Pulmonary artery endothelial cell (primary cell): ENCODE measurements around the gene SESTD1. TPM values are rescaled to one million over a fixed set of nuclear protein-coding genes. Genes with fewer than 3 reads are reported as not detected.
"Not testable (repeated sequence)": the region's sequence is repeated elsewhere in the genome, so short reads cannot be mapped to it uniquely, and the experiment has no call there.

ENCODE experiments used
- DNase-seq: peaks from one replicate; pipeline ENCODE4 v3.0.0-alpha.2; 2011; ENCODE audit warnings: low read depth, low spot score
- total RNA-seq: library from RNA; depleted of rRNA; stranded (reverse); fragments of >200 nt; gene quantifications from 2 replicates; pipeline ENCODE4 v1.2.3, GENCODE V29; 2014

SESTD1 gene
- total RNA-seq, 1 donor from 2014 or later: 39.4 TPM

DNA sequence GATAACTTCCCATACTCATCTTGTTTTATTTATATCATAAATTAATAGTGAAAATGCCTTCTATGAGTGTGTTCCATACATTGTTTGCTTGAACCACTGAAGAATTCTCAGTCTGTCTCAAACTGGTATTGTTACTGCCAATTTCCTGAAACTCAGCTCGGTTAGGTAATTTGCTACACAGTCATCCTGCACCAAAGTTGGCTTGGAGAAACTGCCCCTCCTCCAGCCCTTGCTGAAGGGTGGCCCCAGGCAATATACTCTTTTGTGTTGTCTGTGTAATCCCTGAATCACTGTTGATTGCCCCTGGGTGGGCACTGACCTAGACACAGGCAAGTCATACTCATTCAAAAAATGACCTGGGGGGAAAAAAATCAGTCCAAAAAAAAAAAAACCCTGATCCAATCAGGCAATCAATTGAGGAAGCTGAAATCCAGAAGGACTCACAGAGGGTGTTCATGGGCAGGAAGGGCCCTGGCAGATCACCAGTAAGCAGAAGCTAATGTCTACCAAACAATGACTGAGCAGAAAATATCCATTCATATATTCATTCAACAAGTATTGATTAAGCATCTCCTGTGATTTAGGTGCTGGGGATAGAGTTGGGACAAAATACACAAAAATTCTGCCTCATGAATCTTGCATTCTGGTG is 3.8 kb upstream of the SESTD1 start:
- DNase-seq: peak; percentile 27

DNA sequence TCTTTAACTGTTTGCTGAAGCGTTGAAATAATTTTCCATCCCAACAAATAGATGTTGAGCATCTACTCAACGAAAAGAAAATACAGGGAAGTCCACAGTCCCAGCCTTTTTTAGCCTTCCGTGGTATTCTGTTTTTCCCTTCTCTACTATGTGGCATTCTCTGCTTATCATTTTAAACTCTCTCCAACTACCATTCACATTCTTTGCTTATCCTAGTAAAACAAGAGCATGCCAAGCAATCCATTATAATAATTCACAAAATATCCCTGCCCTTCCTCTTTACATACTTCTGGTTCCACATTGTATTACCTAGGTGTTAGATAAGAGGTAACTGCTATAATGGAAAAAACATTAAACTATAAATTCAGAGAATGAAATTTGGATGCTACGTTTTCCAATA is 1.6 kb upstream of the SESTD1 start:
- no peak for DNase-seq

DNA sequence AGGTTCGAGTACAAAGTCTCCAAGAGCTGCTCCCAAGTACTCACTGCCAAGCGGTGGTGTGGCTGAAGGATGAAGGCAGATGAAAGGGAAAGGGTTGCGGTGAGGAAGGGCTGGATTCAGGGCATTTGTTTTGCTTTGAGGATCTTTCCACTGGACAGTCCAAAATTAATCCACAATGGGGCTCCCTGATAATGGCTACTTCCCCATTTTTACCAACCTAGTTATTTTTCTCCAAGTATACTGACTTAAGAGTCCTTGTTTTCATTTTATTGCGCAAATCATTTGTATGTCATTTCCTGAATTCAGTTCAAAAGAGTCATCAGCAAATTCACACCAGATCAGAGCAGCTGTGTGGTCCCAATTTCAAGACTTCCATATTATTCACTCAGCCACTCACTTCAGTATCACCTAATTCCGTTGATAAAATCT is 464 bp upstream of the SESTD1 start:
- DNase-seq: no peak

DNA sequence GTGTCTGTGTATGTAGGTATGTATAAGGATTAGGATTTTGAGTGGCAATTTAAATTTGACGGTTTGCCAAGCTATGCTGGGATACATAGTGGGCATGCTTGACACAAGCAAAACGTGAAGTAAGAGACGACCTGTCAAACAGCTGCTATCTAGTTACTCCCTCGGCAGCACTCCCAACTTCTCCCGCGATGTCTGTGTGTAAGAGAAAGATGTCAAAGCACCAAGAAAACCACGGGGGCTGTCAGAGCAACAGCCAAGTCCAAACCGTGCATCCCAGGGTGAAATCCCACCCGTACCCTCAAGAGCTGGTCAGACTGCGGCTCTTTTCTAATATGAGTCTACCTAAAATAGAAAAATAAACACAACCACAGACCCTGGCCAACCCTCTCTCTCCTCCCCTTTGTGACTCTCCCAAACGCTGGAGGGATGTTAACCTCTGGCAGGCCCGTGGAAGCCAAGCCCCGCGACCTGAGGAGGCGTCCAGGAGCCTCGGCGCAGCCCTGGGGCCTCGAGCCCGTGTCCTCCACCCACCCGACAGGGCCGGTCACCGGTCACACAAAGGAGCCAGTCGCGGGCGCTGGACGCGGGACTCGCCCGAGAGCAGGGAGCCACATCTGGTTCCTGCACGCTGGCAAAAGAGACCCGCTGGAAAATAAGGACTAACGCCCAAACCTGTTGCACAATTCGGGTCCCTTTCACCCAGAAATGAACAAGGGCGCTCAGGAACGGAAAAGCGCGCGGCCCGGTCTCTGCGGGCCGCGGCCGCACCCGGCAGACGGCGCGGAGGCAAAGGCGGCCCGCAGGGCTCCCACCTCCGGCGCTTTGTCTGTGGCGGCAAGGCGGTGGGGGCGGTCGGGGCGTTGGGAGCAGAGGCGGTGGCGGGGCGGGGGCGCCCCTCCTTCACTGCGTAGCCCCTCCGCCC is 925 bp downstream of the SESTD1 start:
- no peak for DNase-seq

DNA sequence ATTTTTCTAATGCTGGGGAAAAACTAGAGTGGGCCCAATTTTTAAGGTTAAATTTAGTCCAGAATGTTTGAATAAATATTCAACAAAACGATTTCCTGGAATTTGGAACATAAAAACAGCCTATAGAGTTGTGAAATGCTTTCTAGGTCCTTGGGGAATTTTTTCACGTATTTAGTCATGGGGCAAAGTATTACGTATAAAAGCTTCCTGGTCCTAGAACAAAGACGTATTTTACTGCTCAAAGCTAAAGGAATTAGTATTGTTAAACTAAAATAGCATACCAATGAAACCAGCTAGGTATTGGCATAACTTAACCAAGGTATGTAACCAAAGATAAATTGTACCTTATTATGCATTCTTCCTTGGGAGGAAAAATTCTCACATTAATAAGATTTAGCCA is 1.6 kb downstream of the SESTD1 start:
- no peak for DNase-seq

DNA sequence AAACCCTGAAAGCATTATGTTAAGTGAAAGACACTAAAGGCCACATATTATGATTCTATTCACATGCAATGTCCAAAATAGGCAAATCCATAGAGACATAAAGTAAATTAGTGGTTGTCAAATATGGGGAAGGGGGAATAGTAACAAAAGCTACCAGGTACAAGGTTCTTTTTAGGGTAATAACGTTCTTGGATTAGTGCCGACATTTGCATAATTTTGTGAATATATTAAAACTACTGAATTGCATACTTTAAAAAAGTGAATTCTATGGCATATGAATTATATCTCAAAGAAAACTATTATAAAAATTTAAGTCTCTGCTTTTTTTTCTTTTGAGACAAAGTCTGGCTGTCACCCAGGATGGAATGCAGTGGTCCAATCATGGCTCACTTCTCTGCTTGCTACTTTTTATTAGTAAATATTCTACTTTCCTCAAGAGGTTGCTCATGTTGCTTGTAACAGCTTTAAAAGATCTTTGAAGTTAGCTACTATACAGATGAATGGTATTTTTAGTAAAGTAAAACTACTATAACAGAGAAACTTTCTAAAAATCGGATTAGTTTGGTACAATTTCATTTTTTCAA is 2.5 kb downstream of the SESTD1 start:
- DNase-seq: no peak

DNA sequence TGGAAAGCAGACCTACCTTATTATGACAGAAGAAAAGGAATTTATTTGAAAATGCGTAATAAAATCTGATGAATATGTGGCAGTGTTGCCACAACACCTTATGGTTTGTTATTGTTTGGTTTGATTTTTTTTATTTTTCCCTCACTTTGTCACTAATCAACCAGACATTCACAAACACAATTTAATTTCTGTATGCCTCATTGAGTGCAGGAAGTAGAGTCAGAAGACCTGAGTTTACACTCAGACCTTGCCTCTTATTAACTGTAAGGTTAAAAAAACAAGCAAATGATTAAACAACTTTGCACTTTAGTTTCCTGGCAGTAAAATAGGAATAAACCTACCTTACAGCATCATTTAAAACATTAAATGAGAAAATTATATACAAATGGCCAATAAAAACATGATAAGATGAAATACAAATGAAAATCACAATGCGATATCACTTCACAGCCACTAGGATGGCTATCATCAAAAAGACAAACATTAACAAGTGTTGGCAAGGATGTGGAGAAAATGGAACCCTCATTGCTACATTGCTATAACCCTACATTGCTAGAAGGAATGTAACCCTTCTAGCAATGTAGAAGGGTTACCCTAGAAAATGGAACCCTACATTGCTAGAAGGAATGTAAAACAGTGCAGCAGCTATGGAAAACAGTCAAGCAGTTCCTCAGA is 3.3 kb downstream of the SESTD1 start:
- no peak for DNase-seq

DNA sequence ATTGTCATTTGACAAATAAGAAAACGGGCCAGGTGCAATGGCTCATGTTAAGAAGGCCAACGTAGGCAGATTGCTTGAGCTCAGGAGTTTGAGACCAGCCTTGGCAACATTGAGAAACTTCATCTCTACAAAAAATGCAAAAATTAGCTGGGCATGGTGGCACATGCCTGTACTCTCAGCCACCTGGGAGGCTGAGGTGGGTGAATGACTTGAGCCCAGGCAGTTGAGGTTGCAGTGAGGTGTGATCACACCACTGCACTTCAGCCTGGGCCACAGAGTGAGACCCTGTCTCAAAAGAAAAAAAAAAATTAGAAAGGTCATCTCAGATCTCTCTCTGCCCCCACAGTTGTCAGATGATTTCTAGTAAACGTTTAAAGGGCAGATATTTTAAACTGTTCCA is 4.4 kb downstream of the SESTD1 start:
- DNase-seq: no peak

DNA sequence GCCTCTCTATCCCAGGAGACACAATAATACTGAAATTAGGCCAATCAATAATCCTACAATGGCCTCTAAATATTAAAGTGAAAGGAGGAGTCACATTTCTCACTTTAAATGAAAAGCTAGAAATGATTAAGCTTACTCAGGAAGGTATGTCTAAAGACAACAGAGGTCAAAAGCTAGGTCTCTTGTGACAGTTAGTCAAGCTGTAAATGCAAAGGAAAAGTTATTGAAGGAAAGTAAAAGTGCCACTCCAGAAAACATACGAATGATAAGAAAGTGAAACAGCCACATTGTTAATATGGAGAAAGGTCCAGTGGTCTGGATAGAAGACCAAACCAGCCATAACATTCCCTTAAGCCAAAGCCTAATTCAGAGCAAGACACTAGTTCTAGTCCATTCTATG is 9.5 kb downstream of the SESTD1 start:
- no peak for DNase-seq

DNA sequence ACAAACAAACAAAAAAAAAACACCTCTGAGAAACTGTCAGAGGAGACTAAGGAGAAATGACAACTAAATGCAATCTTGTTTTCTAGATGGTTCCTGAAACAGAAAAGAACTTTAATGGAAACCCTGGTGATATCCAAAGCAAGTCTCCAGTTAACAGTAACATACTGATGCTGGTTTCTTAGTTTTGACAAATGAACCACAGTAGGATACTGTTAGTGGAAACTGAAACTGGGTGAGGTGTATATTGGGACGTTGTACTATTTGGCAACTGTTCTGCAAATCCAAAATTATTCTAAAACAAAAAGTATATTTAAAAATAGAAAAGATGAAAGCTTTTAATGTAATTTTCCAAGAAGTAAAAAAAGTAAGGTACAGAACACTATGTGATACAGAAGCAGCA is 11.4 kb downstream of the SESTD1 start:
- no peak for DNase-seq

DNA sequence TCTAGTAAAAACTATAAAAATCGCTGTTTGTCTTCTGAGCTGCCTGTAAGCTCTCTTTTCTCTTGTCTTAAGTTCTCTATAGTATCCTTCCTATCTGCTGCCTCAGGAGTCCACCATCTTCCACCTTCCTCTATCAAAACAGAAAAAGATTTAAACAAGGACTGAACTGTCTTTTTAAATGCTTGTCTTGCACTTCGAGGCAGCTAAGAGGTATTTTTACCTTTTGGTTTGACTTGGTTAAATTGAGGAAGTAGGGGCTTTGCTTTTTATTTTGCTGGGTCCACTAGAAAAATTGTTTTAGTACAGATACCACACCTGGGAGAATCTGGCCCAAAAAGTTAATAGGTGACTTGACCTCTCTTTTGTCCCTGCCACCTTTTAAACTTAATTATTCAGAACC is 12.2 kb downstream of the SESTD1 start:
- DNase-seq: no peak

DNA sequence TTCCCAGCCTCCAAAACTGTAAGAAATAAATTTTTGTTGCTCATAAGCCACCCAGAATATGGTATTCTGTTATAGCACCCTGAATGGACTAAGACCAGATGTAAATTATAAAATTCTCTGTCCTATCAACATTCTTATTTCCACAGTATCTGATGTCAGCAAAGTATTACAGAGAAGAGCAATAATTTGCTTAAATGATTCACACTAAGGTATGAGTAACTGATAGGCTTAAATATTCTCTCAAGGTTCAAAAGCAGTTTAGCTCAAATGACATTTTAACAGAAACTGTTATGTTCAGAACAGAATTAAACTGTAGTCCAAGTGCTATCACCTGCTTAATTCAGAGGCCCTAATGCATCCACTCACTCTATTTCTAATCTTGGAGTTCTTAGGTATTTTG is 12.8 kb downstream of the SESTD1 start:
- no peak for DNase-seq

DNA sequence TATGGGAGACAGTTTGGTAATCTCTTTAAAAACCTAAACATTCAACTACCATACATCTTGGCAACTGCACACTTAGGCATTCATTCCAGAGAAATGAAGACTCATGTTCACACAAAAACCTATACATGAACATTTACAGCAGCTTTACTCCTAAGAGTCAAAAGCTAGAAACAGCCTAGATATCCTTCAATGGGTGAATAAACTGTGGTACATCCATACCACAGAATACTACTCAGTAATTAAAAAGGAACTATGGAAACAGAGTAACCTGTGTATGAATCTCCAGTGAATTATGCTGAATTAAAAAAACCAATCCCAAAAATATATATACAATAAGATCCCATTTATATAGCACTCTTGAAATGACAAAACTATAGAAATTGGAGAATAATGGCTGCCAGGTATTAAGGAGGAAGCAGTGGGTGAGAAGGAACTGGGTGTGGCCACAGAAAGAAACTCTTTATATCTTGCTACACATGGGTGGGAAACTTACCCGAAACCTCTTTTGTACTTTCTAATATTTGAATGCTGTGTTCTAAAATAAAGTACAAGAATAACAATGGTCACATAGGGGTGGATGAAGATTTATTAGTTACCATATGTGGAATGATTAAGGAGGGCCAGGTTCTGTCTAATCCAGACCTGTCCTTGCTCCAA is 13.7 kb downstream of the SESTD1 start:
- DNase-seq: no peak

DNA sequence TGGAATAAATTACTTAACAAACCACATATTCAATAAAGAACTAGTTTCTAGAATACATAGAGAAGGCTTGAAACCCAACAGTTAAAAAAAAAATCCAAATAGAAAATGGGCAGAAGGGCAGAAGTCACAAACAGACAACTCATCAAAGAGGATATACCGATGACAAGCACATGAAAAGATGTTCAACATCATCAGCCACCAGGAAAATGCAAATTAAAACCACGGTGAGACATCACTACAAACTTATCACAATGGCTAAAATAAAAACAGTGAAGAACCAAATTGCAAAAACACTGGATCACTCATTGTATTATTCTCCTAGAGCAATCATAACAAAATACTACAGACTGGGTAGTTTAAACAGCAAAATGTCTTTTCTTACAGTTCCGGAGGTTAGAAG is 14.5 kb downstream of the SESTD1 start:
- no peak for DNase-seq

DNA sequence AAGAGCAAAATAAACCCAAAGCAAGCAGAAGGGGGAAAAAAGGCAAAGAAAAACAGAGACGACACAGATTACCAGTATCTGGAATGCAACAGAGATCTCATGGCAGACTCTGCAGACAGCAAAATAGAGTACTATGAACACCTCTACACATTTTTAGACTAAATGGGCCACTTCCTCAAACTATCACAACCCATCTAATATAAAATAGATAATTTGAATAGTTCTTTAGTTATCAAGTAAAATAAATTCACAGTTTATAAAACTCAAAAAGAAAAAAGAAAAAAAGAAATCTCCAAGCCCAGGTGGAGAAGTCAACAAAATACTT is 16.6 kb downstream of the SESTD1 start:
- DNase-seq: no peak

DNA sequence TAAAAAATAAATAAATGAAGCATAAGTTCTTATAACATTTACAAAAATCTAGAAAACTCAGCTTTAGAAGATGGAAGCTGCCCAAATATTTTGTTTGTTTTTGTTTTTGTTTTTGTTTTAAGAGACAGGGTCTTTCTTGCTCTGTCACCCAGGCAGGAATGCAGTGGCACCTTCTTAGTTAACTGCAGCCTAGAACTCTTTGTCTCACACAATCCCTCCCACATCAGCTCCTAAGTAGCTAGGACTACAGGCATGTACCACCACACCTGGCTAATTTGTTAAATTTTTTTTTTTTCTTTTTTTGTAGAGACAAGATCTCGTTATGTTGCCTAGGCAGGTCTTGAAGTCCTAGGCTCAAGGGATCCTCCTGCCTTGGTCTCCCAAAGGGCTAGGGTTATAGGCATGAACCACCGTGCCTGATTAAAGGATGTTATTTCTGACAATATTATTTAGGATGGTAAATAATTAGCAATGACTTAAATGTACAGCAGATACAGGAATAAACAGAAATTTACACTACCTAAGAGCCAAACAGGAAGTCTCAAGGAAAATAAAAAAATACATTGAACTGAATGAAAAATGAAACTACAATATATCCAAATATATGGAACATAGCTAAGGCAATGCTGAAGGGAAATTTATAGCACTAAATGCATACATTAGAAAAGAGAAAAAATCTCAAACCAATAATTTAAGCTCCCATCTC is 17.2 kb downstream of the SESTD1 start:
- no peak for DNase-seq

DNA sequence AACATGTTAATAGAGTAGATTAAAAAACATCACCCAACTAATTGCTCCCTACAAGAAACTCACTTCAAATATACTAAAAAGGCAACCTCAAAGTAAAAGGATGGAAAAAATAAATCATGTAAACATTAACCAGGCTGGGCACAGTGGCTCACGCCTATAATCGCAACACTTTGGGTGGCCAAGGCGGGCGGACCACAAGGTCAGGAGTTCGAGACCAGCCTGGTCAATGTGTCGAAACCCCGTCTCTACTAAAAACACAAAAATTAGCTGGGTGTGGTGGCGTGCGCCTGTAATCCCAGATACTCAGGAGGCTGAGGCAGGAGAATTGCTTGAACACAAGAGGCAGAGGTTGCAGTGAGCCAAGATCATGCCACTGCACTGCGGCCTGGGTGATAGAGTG is 18.8 kb downstream of the SESTD1 start:
- not testable (repeated sequence) for DNase-seq

DNA sequence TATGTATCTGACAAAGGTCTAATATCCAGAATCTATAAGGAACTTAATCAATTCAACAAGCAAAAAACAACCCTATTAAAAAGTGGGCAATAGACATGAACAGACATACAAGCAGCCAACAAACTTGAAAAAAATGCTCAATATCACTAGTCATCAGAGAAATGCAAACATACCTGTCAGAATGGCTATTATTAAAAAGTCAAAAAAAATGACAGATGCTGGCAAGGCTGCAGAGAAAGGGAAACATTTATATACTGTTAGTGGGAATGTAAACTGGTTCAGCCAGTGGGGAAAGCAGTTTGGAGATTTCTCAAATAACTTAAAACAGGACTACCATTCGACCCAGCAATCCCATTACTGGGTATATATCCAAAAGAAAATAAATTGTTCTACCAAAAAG is 21.6 kb downstream of the SESTD1 start:
- DNase-seq: no peak

DNA sequence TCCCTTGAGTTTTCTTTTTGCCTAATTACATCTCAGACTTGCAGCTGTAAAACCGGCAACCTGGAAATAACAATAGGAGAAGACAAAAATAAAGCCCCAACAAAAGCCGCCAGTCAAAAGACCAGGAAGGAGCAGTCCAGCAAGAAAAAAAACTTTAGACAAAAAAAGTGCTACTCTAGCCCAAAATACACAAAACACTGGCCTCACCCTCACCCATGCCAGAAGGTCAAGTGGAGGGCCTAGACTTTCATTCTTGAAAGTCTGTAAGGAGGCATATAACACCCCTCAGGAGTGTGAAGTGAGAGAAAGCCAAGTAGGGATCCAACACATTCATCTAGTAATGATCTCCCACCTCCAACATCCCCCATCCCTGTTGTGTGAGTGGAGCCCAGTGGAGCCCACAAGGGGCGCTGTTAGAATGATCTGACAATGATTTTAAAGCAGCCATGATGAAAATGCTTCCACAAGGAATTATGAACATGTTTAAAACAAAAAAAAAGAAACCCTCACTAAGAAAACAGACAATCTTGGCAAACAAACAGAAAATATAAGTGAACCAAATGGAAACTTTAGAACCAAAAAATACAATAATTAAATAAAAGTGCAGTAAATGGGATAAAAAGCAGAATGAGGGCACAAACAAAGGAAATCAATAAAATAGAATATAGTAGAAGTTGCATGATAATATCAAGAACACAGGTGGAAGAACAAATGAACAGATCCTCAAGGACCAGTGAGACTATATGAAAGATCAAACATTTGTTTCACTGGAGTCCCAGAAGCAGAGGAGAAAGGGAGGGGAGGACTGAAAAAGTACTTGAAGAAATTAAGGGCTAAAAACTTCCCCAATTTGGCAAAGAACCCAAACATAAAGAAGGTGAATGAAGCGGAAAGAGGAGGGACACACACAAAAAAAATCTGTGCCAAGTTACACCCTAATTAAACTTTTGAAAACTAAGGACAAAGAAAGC is 23.9 kb downstream of the SESTD1 start:
- no peak for DNase-seq

DNA sequence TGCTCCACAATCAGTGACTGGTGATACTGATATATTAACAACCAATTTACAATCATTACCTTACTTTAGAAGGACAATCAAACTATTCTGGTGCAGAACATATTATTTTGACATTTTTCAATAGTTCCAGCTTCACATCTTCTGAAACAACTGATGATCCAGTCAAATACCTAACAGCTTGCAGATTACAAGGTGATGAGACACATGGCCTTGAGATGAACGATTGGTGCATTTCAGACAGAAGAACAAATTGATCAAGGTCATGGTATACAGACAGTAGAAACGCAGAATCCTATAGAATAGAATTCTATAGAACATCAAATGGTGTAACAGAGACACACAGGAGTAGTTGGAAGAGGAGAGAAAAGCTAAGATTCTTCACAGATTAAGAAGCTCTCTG is 24.8 kb downstream of the SESTD1 start:
- no peak for DNase-seq
